ENCODE measurements around the gene UBE2S.
"Not testable (repeated sequence)": the region's sequence is repeated elsewhere in the genome, so short reads cannot be mapped to it uniquely, and the experiment has no call there.

Gene UBE2S

DNA sequence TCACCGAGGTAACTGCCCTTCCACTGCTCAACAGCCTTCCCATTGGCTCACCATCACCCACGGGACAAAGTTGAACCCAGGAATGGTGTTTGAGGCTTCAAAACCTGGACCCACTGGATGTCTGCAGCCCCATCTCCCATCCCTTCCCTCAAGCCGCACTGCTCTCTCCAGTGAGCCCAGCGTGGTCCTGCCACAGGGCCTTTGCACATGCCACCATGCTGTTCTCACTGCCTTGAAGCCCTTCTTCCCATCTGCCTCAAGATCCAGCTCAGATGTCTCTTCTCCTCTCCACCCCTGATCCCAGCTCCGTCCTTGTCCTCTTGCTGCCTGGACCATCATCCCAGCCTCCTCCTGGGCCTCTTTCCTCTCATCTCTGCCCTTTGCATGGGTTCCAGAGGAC lies 31.5 kb upstream of the UBE2S start:
- no peak for DNase-seq

- DNase-seq: peak; percentile 17
Measured at GRCh38 chr19:55437410-55437809, 29.8 kb upstream of the UBE2S start.

DNA sequence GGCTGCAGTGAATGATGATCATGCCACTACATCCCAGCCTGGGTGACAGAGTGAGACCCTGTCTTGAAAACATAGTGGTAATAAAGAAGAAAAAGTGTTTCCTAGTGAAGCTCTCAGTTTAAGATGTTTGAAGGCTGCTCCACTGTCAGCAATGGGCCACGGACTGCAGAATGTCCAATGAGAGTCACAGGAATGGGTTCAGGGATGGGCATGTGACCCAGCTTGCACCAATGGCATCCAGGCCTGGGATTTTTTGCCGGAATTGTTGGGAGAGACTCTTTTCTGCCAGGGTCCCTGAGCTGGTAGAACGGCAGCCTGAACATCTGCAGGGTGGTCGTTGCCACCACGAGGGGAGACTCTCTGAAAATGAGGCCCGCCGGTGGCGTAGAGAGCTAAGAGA lies 29.3 kb upstream of the UBE2S start:
- DNase-seq: no peak

GRCh38 chr19:55435020-55435419 lies 27.4 kb upstream of the UBE2S start:
- no peak for DNase-seq

DNA sequence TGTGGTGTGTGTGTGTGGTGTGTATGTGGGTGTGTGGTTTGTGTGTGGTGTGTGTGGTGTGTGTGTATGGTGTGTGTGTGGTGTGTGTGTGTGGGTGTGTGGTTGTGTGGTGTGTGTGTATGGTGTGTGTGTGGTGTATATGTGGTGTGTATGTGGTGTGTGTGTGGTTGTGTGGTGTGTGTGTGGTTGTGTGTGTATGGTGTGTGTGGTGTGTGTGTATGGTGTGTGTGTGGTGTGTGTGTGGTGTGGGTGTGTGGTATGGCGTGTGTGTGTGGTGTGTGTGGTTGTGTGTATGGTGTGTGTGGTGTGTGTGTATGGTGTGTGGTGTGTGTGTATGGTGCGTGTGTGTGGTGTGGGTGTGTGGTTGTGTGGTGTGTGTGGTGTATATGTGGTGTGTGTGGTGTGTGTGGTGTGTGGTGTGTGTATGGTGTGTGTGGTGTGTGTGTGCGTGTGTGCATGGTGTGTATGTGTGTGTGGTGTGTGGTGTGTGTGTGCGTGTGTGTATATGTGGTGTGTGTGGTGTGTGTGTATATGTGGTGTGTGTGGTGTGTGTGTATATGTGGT lies 26.9 kb upstream of the UBE2S start:
- no peak for DNase-seq

- DNase-seq: no peak
Measured at GRCh38 chr19:55433292-55433691, 25.7 kb upstream of the UBE2S start.

- no peak for DNase-seq
Measured at GRCh38 chr19:55432241-55432959, 24.8 kb upstream of the UBE2S start.

- DNase-seq: no peak
Measured at GRCh38 chr19:55431183-55431582, 23.6 kb upstream of the UBE2S start.

- DNase-seq: no peak
Measured at GRCh38 chr19:55426042-55426441, 18.5 kb upstream of the UBE2S start.

DNA sequence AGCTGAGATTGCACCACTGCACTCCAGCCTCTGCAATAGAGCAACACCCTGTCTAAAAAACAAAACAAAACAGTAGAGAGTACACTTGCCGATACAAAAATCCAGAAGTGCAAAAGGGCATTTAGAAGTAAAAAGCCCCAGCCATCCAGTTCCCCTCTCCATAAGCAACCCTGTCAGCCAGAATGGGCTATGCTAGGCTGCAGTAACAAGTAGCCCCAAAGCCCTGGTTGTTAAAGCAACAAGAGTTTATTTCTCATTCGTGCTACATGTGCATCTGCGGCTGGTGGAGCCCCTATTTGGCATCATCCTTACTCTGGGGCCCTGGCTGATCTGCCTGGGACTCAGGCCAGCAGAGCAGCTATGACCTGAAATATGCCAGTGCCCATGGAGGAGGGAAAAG lies 16.9 kb upstream of the UBE2S start:
- DNase-seq: no peak

DNA sequence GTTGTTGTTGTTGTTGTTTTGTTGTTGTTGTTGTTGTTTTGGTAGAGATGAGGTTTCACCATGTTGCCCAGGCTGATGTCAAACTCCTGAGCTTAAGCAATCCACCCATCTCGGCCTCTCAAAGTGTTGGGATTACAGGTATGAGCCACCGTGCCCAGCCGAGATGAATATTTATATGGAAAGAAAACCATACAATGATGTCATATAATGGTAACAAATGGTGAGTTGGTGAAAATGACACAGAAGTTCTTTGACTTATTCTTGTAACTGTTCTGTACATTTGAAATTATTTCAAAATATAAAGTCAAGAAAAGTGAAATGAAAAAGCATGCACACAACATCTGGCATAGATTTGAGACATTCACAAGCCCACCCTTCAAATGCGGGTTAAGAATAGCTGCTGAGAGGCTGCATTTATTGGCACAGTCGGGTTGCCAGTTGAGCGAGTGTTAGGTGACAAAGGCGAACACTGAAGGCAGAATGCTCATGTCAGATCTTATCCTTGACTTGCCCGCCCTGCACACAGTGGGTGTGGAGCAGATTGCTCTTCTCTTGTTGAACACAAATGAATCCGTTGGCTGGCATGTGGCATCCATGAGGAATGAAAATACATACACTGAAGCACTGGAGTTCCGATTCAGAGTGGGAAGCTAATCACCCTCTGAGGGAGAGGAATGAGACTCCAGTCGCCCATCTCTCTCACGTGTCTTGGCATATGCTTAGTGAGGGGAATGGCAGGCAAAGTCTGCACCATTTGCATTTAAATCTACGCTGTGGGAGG lies 15.8 kb upstream of the UBE2S start:
- no peak for DNase-seq

DNA sequence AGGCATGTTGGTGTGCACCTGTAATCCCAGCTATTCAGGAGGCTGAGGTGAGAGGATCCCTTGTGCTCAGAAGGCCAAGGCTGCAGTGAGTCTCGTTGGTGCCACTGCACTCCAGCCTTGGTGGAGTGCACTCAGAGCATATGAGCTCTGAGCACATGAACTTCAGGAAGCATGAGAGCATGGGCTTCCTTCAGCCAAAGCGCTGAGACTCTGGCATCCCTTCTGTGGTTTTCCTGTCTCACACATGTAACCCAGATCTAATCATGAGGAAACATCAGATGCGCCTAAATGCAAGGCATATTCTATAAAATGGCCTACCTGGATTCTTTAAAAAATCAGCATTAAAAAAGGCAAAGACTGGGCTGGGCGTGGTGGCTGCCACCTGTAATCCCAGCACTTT lies 13.7 kb upstream of the UBE2S start:
- DNase-seq: peak; percentile 57

GRCh38 chr19:55419624-55420236 lies 12.1 kb upstream of the UBE2S start:
- no peak for DNase-seq

DNA sequence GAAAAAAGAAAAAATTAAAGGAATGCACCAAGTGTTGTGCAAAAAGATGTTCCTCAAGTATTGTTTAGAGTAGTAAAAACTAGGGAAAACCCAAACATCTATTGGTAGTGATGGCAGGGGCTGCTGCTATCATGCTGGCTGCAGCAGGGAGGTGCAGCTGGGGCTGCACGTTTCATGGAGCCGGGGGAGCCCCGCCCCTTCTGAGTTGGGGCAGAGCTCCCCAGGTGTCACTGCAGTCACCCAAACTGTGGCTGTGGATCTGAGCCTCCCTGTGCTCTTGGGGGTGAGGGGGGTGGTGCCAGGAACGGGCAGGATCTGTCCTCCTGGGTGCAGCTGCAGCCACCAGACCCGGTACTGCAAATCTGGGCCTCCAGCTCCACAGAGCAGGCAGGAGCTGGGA lies 11.5 kb upstream of the UBE2S start:
- no peak for DNase-seq

GRCh38 chr19:55418185-55418584 lies 10.6 kb upstream of the UBE2S start:
- DNase-seq: peak; percentile 70

- no peak for DNase-seq
Measured at GRCh38 chr19:55410168-55410567, 2.6 kb upstream of the UBE2S start.

GRCh38 chr19:55409179-55409578 lies 1.6 kb upstream of the UBE2S start:
- not testable (repeated sequence) for DNase-seq

DNA sequence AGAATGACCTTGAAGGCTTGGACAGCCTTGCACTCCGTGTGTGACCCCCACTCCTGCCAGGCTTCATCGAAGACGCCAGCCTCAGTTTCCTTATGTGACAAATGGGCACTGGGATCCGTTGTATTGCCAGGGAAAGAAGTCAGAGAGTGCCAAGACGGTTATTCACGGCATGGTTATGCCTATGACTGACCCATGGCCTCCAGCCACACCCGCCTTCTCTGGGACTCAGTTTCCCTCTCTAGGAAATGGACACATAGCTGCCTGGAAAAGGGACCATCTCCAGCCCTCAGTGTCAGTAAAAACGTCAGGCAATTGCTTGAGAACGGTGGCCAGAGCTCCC lies 915 bp upstream of the UBE2S start:
- DNase-seq: no peak

- peak; percentile 99 for DNase-seq
Measured at GRCh38 chr19:55407800-55408532, 378 bp upstream of the UBE2S start.

GRCh38 chr19:55406826-55407549 lies 600 bp downstream of the UBE2S start:
- no peak for DNase-seq

GRCh38 chr19:55406091-55406825 lies 1.3 kb downstream of the UBE2S start:
- no peak for DNase-seq

GRCh38 chr19:55405638-55406037 lies 1.9 kb downstream of the UBE2S start:
- no peak for DNase-seq
